GM12878 (cell line): Measurements from ENCODE around the gene CHMP4B. TPM values are rescaled to one million over a fixed set of nuclear protein-coding genes. Genes with fewer than 3 reads are reported as not detected.

Experiments
- ATAC-seq: fragments of 200-7000 bp; cut with Tn5 transposase; 3 replicates; pipeline ENCODE4 v1.9.1; 2020; ENCODE audit warnings: mild to moderate bottlenecking, moderate library complexity
- BruUV-seq: library from RNA; stranded (reverse); fragments of 400-500 nt; replicated peaks from 2 replicates; lab custom pipeline; 2021; lab: Mats Ljungman, UMichigan
- CTCF ChIA-PET: fragments of 300-600 bp; sonication (Branson Sonifier 250); formaldehyde crosslinking; extraction: SDS; loops from one replicate; lab custom pipeline; 2021; ENCODE audit warnings: inconsistent platforms; lab: Yijun Ruan, JAX
- POLR2A ChIA-PET: fragments of 350-600 bp; formaldehyde crosslinking; extraction: SDS; loops from one replicate; lab custom pipeline; 2021; ENCODE audit warnings: inconsistent platforms; lab: Charles Lee
- RAD21 ChIA-PET: fragments of 300-600 bp; sonication (Branson Sonifier 250); formaldehyde crosslinking; loops from one replicate; lab custom pipeline; 2023; ENCODE audit warnings: antibody characterized with exemption; ENCODE audit not compliant: unreplicated experiment; lab: Charles Lee
- SMC1A ChIA-PET: fragments of 300-600 bp; sonication (Branson Sonifier 250); formaldehyde crosslinking; loops from one replicate; lab custom pipeline; 2023; ENCODE audit not compliant: unreplicated experiment, uncharacterized antibody; lab: Charles Lee
- DNase-seq: peaks from one replicate; pipeline ENCODE4 v3.0.0-alpha.2; 2011; ENCODE audit warnings: low read depth, low spot score
- FAIRE-seq: peaks from 3 replicates; lab custom pipeline; 2011; peaks lifted over from hg19 to GRCh38; lab: Jason Lieb, UNC
- H2AFZ ChIP-seq: 2 replicates; pipeline ENCODE4 v1.6.0; 2011; ENCODE audit warnings: low read depth, low read length, control low read depth; ENCODE audit not compliant: control insufficient read depth
- H3K27ac ChIP-seq: 2 replicates; pipeline ENCODE4 v1.5.1; 2011; ENCODE audit warnings: control low read depth; ENCODE audit not compliant: control insufficient read depth, insufficient read depth
- H3K27me3 ChIP-seq, 2 experiments: replicated peaks in 1 of 2; 2 replicates each; pipeline versions ENCODE4 v1.6.0 to v1.6.1; 2011; ENCODE audit warnings: low read length in 1 of 2; ENCODE audit not compliant: control insufficient read depth in 2 of 2, insufficient read depth in 2 of 2
- H3K36me3 ChIP-seq, 2 experiments: 2 replicates each; pipeline ENCODE4 v1.5.1; 2011; ENCODE audit warnings: low read length in 1 of 2; ENCODE audit not compliant: control insufficient read depth in 2 of 2, insufficient read depth in 2 of 2
- H3K4me1 ChIP-seq: 2 replicates; pipeline ENCODE4 v1.6.1; 2011; ENCODE audit warnings: mild to moderate bottlenecking, low read length, moderate library complexity, mixed read lengths; ENCODE audit not compliant: control insufficient read depth, insufficient read depth
- H3K4me2 ChIP-seq: 2 replicates; pipeline ENCODE4 v1.6.0; 2011; ENCODE audit warnings: control low read depth; ENCODE audit not compliant: control insufficient read depth, insufficient read depth
- H3K4me3 ChIP-seq: fragments of 200-600 bp; sonication (generic); 2 replicates; pipeline ENCODE4 v1.5.1; 2016
- H3K79me2 ChIP-seq: 2 replicates; pipeline ENCODE4 v1.6.0; 2011; ENCODE audit warnings: low read length; ENCODE audit not compliant: control insufficient read depth, insufficient read depth
- H3K9ac ChIP-seq: 2 replicates; pipeline ENCODE4 v1.8.0; 2011; ENCODE audit warnings: low read length, control low read depth, mixed read lengths; ENCODE audit not compliant: control insufficient read depth, insufficient read depth
- H3K9me3 ChIP-seq: replicated peaks from 3 replicates; pipeline ENCODE4 v1.5.1; 2011; ENCODE audit warnings: mild to moderate bottlenecking, low read length; ENCODE audit not compliant: control insufficient read depth, insufficient read depth
- H4K20me1 ChIP-seq: 2 replicates; pipeline ENCODE4 v1.6.0; 2011; ENCODE audit not compliant: control insufficient read depth, insufficient read depth
- CHD1 ChIP-seq: IDR thresholded peaks from 2 replicates; pipeline ENCODE4 v1.6.1; 2012; ENCODE audit warnings: low read depth, low read length, improper control_type of control experiment
- GATAD2B ChIP-seq: fragments of 450-650 bp; conservative IDR thresholded peaks from 2 replicates; pipeline ENCODE4 v1.6.1; 2017; ENCODE audit warnings: low read depth, mild to moderate bottlenecking, moderate library complexity
- MYC ChIP-seq: IDR thresholded peaks from 2 replicates; pipeline ENCODE4 v1.6.1; 2011; ENCODE audit warnings: mild to moderate bottlenecking, low read length, moderate library complexity, inconsistent platforms; ENCODE audit not compliant: insufficient read depth, insufficient replicate concordance, insufficient read length, severe bottlenecking
- PAX5 ChIP-seq: IDR thresholded peaks from 2 replicates; pipeline ENCODE4 v1.6.1; 2011; ENCODE audit warnings: low read depth, low read length, borderline replicate concordance
- SIN3A ChIP-seq: IDR thresholded peaks from 2 replicates; pipeline ENCODE4 v1.6.1; 2012; ENCODE audit warnings: low read depth, low read length, improper control_type of control experiment
- SMARCA5 ChIP-seq: fragments of 450-650 bp; IDR thresholded peaks from 2 replicates; pipeline ENCODE4 v1.6.1; 2017; ENCODE audit warnings: mild to moderate bottlenecking
- WGBS: methylation state at CpG from one replicate; pipeline ENCODE4 v1.1.6; 2016; ENCODE audit warnings: low lambda C conversion rate; ENCODE audit not compliant: insufficient replicate concordance, insufficient coverage; ENCODE audit errors: missing lambda C conversion rate; 5-methylcytosine and 5-hydroxymethylcytosine counted together
- in situ Hi-C: fragments of 300-500 bp; cut with MboI; formaldehyde crosslinking; loops from 9 replicates; pipeline ENCODE4 v1.14.3; 2018; ENCODE audit warnings: mixed read lengths
- intact Hi-C: fragments of 100-400 bp; cut with micrococcal nuclease; formaldehyde crosslinking; loops from one replicate; pipeline ENCODE4 v1.14.2; 2022; ENCODE audit not compliant: unreplicated experiment
- polyA plus RNA-seq, 11 experiments: library from polyadenylated mRNA; depleted of rRNA in 4 of 11; unstranded in 6 of 11; stranded (reverse) in 5 of 11; fragments of >200 nt; fragmentation: Nextera tagmentation in 4 of 11; fragmentation: Illumina TruSeq in 1 of 11; extraction: Ambion mirVana in 4 of 11; extraction: Trizol in 1 of 11; gene quantifications; 1 replicate in 1 of 11; 2 replicates in 10 of 11; pipeline versions ENCODE4 v1.2.1 to v1.2.3, GENCODE V29; 2011 to 2016; ENCODE audit warnings: inconsistent platforms in 2 of 11, missing spikeins in 2 of 11, low read depth in 1 of 11
- total RNA-seq, 4 experiments: library from RNA; depleted of rRNA in 3 of 4; stranded (reverse); fragments of >200 nt in 3 of 4; fragmentation: Illumina TruSeq in 1 of 4; extraction: Trizol in 1 of 4; gene quantifications; 2 replicates each; pipeline versions ENCODE4 v1.2.1 to v1.2.3, GENCODE V29; 2013 to 2021
- TF ChIP-seq, protein P1 (sequence below): IDR thresholded peaks from 2 replicates; pipeline ENCODE4 v1.6.1; 2012; ENCODE audit warnings: improper control_type of control experiment, low read depth, low read length; ENCODE audit not compliant: insufficient replicate concordance
- TF ChIP-seq, protein P2 (sequence below): fragments of 150-350 bp; IDR thresholded peaks from 2 replicates; pipeline ENCODE4 v1.6.1; 2016; ENCODE audit warnings: low read depth, low read length

Gene CHMP4B
- total and polyA plus RNA-seq, 10 of the 15 experiments (the other 5 are each of a cell fraction or from before 2014, with no cell fraction given): 4.2 to 118 (median 49.6) TPM

DNA sequence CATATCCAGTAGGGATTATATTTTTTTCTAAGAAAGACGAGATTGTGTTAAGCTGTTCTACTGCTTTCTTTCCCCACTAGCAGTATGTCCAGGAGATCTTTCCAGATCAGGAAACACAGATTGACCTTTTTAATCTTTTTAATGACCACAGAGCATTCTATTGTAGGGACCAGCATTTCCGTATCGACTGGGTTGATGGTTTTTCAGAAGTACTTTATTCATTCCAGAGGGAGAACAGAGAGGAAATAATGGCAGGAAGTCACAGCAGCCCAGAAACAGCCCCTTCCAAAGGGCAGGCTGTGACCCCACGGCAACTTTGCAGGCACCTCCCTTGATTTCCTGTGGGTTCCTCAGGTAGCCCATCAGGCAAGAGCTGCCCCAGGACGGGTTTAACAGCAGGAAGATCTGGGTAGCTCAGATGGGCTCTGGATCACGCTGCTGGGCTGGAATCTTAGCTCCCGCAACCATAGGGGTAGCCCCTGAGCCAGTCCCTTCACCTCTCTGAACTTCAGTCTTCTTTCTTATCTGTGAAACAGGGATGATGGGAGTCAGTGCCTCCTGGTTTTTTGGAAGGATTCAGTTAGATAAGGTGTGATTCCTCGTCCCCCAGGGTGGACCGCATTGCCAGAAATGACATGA, 23.8 kb upstream of the CHMP4B start (continued):
- TF ChIP-seq, protein P1, sequence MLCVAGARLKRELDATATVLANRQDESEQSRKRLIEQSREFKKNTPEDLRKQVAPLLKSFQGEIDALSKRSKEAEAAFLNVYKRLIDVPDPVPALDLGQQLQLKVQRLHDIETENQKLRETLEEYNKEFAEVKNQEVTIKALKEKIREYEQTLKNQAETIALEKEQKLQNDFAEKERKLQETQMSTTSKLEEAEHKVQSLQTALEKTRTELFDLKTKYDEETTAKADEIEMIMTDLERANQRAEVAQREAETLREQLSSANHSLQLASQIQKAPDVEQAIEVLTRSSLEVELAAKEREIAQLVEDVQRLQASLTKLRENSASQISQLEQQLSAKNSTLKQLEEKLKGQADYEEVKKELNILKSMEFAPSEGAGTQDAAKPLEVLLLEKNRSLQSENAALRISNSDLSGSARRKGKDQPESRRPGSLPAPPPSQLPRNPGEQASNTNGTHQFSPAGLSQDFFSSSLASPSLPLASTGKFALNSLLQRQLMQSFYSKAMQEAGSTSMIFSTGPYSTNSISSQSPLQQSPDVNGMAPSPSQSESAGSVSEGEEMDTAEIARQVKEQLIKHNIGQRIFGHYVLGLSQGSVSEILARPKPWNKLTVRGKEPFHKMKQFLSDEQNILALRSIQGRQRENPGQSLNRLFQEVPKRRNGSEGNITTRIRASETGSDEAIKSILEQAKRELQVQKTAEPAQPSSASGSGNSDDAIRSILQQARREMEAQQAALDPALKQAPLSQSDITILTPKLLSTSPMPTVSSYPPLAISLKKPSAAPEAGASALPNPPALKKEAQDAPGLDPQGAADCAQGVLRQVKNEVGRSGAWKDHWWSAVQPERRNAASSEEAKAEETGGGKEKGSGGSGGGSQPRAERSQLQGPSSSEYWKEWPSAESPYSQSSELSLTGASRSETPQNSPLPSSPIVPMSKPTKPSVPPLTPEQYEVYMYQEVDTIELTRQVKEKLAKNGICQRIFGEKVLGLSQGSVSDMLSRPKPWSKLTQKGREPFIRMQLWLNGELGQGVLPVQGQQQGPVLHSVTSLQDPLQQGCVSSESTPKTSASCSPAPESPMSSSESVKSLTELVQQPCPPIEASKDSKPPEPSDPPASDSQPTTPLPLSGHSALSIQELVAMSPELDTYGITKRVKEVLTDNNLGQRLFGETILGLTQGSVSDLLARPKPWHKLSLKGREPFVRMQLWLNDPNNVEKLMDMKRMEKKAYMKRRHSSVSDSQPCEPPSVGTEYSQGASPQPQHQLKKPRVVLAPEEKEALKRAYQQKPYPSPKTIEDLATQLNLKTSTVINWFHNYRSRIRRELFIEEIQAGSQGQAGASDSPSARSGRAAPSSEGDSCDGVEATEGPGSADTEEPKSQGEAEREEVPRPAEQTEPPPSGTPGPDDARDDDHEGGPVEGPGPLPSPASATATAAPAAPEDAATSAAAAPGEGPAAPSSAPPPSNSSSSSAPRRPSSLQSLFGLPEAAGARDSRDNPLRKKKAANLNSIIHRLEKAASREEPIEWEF: no peak

DNA sequence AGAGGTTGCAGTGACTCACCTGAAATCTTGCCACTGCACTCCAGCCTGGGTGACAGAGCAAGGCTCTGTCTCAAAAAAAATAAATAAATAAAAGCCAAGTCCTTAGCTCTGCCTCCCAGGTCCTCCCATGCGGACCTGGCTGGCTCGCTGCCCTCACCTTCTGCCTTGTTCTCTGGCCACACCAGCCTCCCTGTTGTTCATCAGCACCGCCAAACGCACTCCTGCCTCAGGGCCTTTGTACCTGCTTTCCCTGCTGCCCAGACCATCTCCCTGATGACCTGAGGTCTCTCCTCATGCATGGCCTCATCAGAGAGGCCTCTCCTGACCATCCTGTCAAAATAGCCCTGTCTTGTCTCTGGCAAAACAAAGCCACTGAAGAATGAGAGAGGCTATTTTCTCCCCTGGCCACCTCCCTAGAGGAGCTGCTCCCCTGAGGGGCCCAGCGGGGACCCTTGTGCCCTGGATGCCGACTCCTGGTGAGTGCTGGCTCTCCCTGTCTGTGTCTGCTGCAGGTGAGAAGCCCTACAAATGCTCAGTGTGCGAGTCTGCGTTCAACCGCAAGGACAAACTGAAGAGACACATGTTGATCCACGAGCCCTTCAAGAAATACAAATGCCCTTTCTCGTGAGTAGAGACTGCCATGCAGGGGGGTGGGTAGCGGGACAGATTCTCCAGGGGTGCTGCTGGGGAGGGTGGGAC, 22.6 kb upstream of the CHMP4B start:
- BruUV-seq: no TSS peak
- Histone ChIP-seq H3K36me3 (no peaks in the 10 kb centered on the region), H3K9ac (no peak overlapping the region), H3K79me2 (no peaks in the 10 kb centered on the region), H3K4me3 (no peak overlapping the region), H3K27ac (no peak overlapping the region), H3K9me3 (no peaks in the 10 kb centered on the region), H3K4me1 (peaks cover 10% of the 10 kb centered on the region), H2AFZ (no peak overlapping the region), H4K20me1 (no peaks in the 10 kb centered on the region), H3K4me2 (no peak overlapping the region), H3K27me3 (no peaks in the 10 kb centered on the region)
- TF ChIP-seq SMARCA5: no peak
- no peak for TF ChIP-seq PAX5
- TF ChIP-seq, protein P2, sequence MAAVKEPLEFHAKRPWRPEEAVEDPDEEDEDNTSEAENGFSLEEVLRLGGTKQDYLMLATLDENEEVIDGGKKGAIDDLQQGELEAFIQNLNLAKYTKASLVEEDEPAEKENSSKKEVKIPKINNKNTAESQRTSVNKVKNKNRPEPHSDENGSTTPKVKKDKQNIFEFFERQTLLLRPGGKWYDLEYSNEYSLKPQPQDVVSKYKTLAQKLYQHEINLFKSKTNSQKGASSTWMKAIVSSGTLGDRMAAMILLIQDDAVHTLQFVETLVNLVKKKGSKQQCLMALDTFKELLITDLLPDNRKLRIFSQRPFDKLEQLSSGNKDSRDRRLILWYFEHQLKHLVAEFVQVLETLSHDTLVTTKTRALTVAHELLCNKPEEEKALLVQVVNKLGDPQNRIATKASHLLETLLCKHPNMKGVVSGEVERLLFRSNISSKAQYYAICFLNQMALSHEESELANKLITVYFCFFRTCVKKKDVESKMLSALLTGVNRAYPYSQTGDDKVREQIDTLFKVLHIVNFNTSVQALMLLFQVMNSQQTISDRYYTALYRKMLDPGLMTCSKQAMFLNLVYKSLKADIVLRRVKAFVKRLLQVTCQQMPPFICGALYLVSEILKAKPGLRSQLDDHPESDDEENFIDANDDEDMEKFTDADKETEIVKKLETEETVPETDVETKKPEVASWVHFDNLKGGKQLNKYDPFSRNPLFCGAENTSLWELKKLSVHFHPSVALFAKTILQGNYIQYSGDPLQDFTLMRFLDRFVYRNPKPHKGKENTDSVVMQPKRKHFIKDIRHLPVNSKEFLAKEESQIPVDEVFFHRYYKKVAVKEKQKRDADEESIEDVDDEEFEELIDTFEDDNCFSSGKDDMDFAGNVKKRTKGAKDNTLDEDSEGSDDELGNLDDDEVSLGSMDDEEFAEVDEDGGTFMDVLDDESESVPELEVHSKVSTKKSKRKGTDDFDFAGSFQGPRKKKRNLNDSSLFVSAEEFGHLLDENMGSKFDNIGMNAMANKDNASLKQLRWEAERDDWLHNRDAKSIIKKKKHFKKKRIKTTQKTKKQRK: no peak
- TF ChIP-seq SIN3A: no peak
- TF ChIP-seq MYC: no peak
- no peak for TF ChIP-seq GATAD2B
- no peak for TF ChIP-seq CHD1
- ChIA-PET RAD21 (interaction anchor here (1.7 kb wide), 1 partner anchor 10 kb away, joined by 4 read pairs; no protein-coding TSS in a partner anchor), CTCF (interaction anchor here (0.7 to 1.0 kb wide), 3 partner anchors 13 to 122 kb away, joined by 3 to 4 read pairs (median 3); partner anchors contain the start of gene ACTL10), SMC1A (interaction anchor here (0.7 kb wide), 1 partner anchor 524 kb away, joined by 4 read pairs; no protein-coding TSS in a partner anchor), POLR2A (interaction anchor here (0.7 kb wide), 1 partner anchor 26 kb away, joined by 4 read pairs; no protein-coding TSS in a partner anchor)
- in situ Hi-C loops: no loop called here
- WGBS: 90% methylated on average over 12 of the region's 12 CpGs
- intact Hi-C loops: no loop called here
- no peak for DNase-seq
- FAIRE-seq: no peak
- ATAC-seq: no peak
